ENCODE results near the gene MMP7. TPM values are rescaled to one million over a fixed set of nuclear protein-coding genes. Genes with fewer than 3 reads are reported as not detected.

The MMP7 gene
- total and polyA plus RNA-seq, 8 donors: 0.37 to 45.1 (median 2.0) TPM; not detected in 3

- Histone ChIP-seq H3K4me3 (no peak overlapping the region), H3K4me1 (peaks cover 0 to 36% (median 22%) of the 10 kb centered on the region in 4 donors), H3K9me3 (no peaks in the 10 kb centered on the region), H3K36me3 (no peaks in the 10 kb centered on the region), H3K27me3 (no peaks in the 10 kb centered on the region), H3K27ac (peak overlapping the region; percentile 36 to 77 (median 70))
- TF ChIP-seq POLR2AphosphoS5 (IDR thresholded peaks at IDR 0.05) (peak in 2 of 3 donors; percentile 39 to 68), EP300 (IDR thresholded peaks at IDR 0.05) (no peak)
- 5 to 19% (median 11%) methylated on average over 1 of the region's 1 CpG for WGBS, 5 donors
- intact Hi-C loops (cut with DNase I; ENCODE audit: low total_unique reads): no loop called here
- peak; percentile 83 to 88 for DNase-seq
Observed at GRCh38 chr11:102476812-102477211, 53.7 kb downstream of the MMP7 start.

GRCh38 chr11:102476069-102476468 lies 54.5 kb downstream of the MMP7 start:
- intact Hi-C loops (cut with DNase I; ENCODE audit: low total_unique reads): no loop called here
- WGBS, 5 donors: 59 to 75% (median 72%) methylated on average over 1 of the region's 1 CpG
- H3K27ac ChIP-seq: peak overlapping the region in 4 of 5 donors; percentile 36 to 77 (median 70)

GRCh38 chr11:102473543-102473942 lies 57.0 kb downstream of the MMP7 start:
- WGBS, 5 donors: 39 to 58% (median 55%) methylated on average over 5 of the region's 5 CpGs
- no peak for TF ChIP-seq EP300 (IDR thresholded peaks at IDR 0.05)
- peak in 2 of 3 donors; percentile 72 to 81 for TF ChIP-seq POLR2AphosphoS5 (IDR thresholded peaks at IDR 0.05)
- no peak for TF ChIP-seq CTCF (IDR thresholded peaks at IDR 0.05)
- TF ChIP-seq POLR2A (IDR thresholded peaks at IDR 0.05): no peak
- Histone ChIP-seq H3K9me3 (no peaks in the 10 kb centered on the region), H3K36me3 (no peaks in the 10 kb centered on the region), H3K4me1 (peaks cover under 1 to 33% (median 30%) of the 10 kb centered on the region in 4 donors), H3K27me3 (no peaks in the 10 kb centered on the region), H3K27ac (peak overlapping the region in 2 of 5 donors; percentile 15 to 23), H3K4me3 (no peak overlapping the region)
- DNase-seq: peak; percentile 72 to 91
- intact Hi-C loops (cut with DNase I; ENCODE audit: low total_unique reads): no loop called here

More at GRCh38 chr11:102476069-102476468, 54.5 kb downstream of the MMP7 start:
- DNase-seq: no peak
- peaks cover 0 to 30% (median 22%) of the 10 kb centered on the region in 4 donors for H3K4me1 ChIP-seq
- no peaks in the 10 kb centered on the region for H3K9me3 ChIP-seq
- H3K4me3 ChIP-seq: no peak overlapping the region
- TF ChIP-seq EP300 (IDR thresholded peaks at IDR 0.05) (no peak), POLR2AphosphoS5 (IDR thresholded peaks at IDR 0.05) (no peak), POLR2A (IDR thresholded peaks at IDR 0.05) (no peak), CTCF (IDR thresholded peaks at IDR 0.05) (no peak)
- H3K36me3 ChIP-seq: no peaks in the 10 kb centered on the region
- H3K27me3 ChIP-seq: no peaks in the 10 kb centered on the region

- peaks cover 7 to 44% (median 33%) of the 10 kb centered on the region in 4 donors for H3K4me1 ChIP-seq
- 96 to 100% (median 97%) methylated on average over 4 of the region's 4 CpGs for WGBS, 5 donors
- intact Hi-C loops (cut with DNase I; ENCODE audit: low total_unique reads): no loop called here
- no peaks in the 10 kb centered on the region for H3K9me3 ChIP-seq
- DNase-seq: no peak
- H3K27me3 ChIP-seq: no peaks in the 10 kb centered on the region
- H3K4me3 ChIP-seq: no peak overlapping the region
- no peaks in the 10 kb centered on the region for H3K36me3 ChIP-seq
- TF ChIP-seq EP300 (IDR thresholded peaks at IDR 0.05): no peak
- no peak for TF ChIP-seq POLR2AphosphoS5 (IDR thresholded peaks at IDR 0.05)
- peak overlapping the region in 1 of 5 donors; percentile 13 for H3K27ac ChIP-seq
Observed at GRCh38 chr11:102472127-102472526, 58.4 kb downstream of the MMP7 start.

GRCh38 chr11:102471474-102471873 lies 59.1 kb downstream of the MMP7 start:
- Histone ChIP-seq H3K4me3 (no peak overlapping the region), H3K36me3 (no peaks in the 10 kb centered on the region), H3K27ac (no peak overlapping the region), H3K27me3 (no peaks in the 10 kb centered on the region), H3K4me1 (peaks cover 7 to 48% (median 31%) of the 10 kb centered on the region in 4 donors), H3K9me3 (no peaks in the 10 kb centered on the region)
- intact Hi-C loops (cut with DNase I; ENCODE audit: low total_unique reads): no loop called here
- TF ChIP-seq POLR2AphosphoS5 (IDR thresholded peaks at IDR 0.05) (no peak), POLR2A (IDR thresholded peaks at IDR 0.05) (no peak), EP300 (IDR thresholded peaks at IDR 0.05) (no peak), CTCF (IDR thresholded peaks at IDR 0.05) (no peak)
- no peak for DNase-seq

Other genes with a start within 250 kb of the MMP7 start
- 100 to 1,000 TPM in 1 of 5 donors, 10 to 100 TPM in 3, under 1 TPM in 1; 0.58 to 137 (median 33.4) TPM for gene BIRC3, start 213.3 kb downstream of the MMP7 start, total RNA-seq
- gene BIRC3, start 213.3 kb downstream of the MMP7 start, polyA plus RNA-seq: 10 to 100 TPM; 43.3 to 78.1 (median 46.4) TPM
- 100 to 1,000 TPM in 2 of 5 donors, 10 to 100 TPM in 3; 33.6 to 301 (median 55.4) TPM for gene BIRC2, start 183.5 kb downstream of the MMP7 start, total RNA-seq
- 10 to 100 TPM; 17.3 to 24.6 (median 20.0) TPM for gene BIRC2, start 183.5 kb downstream of the MMP7 start, polyA plus RNA-seq
- gene TMEM123, start 78.0 kb downstream of the MMP7 start, total RNA-seq: 100 to 1,000 TPM in 2 of 5 donors, 10 to 100 TPM in 3; 16.2 to 226 (median 75.3) TPM
- gene TMEM123, start 78.0 kb downstream of the MMP7 start, polyA plus RNA-seq: 10 to 100 TPM; 47.2 to 53.6 (median 49.6) TPM
- not detected for gene MMP20, start 94.6 kb upstream of the MMP7 start, total RNA-seq
- not detected for gene MMP20, start 94.6 kb upstream of the MMP7 start, polyA plus RNA-seq
- not detected for gene MMP27, start 175.0 kb upstream of the MMP7 start, total RNA-seq
- gene MMP27, start 175.0 kb upstream of the MMP7 start, polyA plus RNA-seq: not detected
- 1 to 10 TPM in 1 of 5 donors, not detected in 4; 1.8 TPM for gene MMP8, start 194.2 kb upstream of the MMP7 start, total RNA-seq
- gene MMP8, start 194.2 kb upstream of the MMP7 start, polyA plus RNA-seq: under 1 TPM in 2 of 3 donors, not detected in 1; 0.20 to 0.50 TPM
- gene MMP10, start 249.9 kb upstream of the MMP7 start, total RNA-seq: 1 to 10 TPM in 1 of 5 donors, under 1 TPM in 1, not detected in 3; 0.92 to 4.2 TPM
- gene MMP10, start 249.9 kb upstream of the MMP7 start, polyA plus RNA-seq: 1 to 10 TPM in 1 of 3 donors, under 1 TPM in 2; 0.10 to 8.8 (median 0.46) TPM